Measurements from ENCODE around the gene CRMP1.
"Not testable (repeated sequence)": the region's sequence is repeated elsewhere in the genome, so short reads cannot be mapped to it uniquely, and the experiment has no call there.

CRMP1 gene

GRCh38 chr4:5852523-5853202 lies 40.2 kb downstream of the CRMP1 start:
- DNase-seq, result no peak

- DNase-seq, result no peak
Measured at GRCh38 chr4:5851637-5852301, 41.1 kb downstream of the CRMP1 start.

GRCh38 chr4:5845035-5845905 lies 47.6 kb downstream of the CRMP1 start:
- no peak for DNase-seq

DNA sequence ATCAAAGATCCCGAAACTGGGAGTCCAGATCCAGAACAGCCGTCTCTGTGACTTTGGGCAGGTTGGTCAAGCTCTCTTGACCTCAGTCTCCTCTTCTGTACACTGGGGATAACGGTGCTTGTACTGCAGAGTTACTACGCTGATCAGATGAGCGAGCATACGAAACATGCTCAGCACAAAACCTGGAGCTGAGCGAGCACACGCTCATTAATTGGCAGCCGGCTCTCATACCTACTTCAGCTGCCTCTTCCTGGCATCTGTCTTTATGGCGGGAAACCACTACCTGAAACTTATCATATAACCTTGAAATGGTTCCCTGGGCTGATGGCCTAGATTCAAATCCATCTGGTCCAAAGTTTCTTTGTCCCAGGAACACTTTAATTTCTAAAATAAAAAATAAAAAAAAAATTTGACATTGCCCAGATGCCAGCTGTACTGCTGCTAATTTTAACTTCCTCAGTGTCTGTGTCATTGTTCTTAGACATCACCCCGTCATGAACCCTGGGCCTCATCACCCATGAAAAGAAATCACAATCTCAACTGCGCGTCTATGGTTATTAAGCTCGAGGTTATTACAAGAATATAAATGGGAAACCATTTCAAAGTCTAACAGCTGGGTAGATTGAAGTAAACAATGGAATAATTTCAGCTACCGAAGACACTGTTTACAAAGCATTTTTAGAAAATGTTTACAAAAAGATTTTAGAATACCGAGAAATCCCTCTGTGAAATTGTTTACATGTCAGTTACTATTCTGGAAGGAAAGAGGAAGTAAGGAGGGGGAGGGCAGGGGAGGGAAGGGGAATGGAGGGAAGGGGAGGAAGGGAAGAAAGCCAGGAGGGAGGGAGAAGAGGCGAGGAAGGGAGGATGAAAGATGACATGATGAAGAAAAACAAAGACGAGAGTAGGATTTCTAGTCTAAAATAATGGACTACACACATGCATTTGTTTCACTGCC lies 49.0 kb downstream of the CRMP1 start:
- no peak for DNase-seq

GRCh38 chr4:5842456-5842855 lies 50.4 kb downstream of the CRMP1 start:
- DNase-seq, result no peak

- DNase-seq, result no peak
Measured at GRCh38 chr4:5839751-5840674, 52.9 kb downstream of the CRMP1 start.

GRCh38 chr4:5839332-5839731 lies 53.6 kb downstream of the CRMP1 start:
- DNase-seq, result no peak

- DNase-seq, result not testable (repeated sequence)
Measured at GRCh38 chr4:5837483-5837882, 55.4 kb downstream of the CRMP1 start.

DNA sequence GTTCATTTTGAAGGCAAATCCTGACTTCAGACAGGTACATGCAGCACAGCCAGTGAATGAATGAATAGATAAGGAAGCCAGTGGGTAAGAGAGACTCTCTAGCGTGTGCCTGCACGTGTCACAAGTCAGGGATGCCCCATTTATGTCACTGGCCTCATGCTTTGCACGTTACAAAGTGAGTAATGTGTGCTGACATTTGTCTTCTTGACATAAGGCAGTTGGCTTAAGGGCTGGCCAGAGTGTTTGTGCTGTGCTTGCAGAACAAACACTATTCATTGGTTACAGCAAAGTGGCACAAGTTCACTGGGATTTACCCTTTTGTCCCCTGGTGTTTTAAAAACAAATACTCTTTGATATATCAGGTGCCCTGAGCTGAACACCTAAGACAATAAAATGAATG lies 55.9 kb downstream of the CRMP1 start:
- no peak for DNase-seq

GRCh38 chr4:5828005-5828391 lies 64.9 kb downstream of the CRMP1 start:
- DNase-seq, result no peak

- DNase-seq, result no peak
Measured at GRCh38 chr4:5827108-5828004, 65.5 kb downstream of the CRMP1 start.

- no peak for DNase-seq
Measured at GRCh38 chr4:5826437-5827107, 66.3 kb downstream of the CRMP1 start.

DNA sequence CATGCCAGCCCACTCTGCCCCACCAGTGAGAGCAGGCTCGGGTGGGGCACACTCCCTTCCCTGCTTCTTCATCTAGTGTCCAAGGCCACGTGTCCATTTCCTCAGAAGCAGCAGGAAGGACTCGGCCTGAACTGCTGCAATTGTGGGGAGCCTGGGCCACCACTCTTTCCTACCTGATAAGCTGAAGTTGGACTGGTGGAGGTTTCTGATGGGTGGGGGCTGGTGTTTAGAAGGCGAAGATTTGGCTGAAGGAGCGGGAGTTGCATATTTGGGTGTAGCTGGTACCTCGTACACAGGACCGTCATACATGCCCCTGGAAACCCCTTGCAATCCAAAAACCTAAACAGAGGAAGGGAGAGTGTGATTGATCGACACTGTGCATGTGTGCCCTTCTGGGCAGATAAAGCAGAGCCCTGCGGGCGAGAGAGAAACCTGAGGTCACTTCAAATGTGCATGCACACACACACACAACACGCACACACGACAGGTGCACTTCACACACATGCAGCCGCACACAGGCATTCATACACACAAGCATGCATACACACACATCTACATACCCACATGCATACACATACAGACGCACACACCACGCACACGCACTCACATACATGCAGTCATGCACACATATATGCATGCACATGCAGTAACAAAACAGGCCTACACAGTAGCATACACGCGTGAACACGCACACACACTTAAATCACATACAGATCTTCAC lies 67.4 kb downstream of the CRMP1 start:
- no peak for DNase-seq

GRCh38 chr4:5824635-5825034 lies 68.3 kb downstream of the CRMP1 start:
- DNase-seq, result no peak

DNA sequence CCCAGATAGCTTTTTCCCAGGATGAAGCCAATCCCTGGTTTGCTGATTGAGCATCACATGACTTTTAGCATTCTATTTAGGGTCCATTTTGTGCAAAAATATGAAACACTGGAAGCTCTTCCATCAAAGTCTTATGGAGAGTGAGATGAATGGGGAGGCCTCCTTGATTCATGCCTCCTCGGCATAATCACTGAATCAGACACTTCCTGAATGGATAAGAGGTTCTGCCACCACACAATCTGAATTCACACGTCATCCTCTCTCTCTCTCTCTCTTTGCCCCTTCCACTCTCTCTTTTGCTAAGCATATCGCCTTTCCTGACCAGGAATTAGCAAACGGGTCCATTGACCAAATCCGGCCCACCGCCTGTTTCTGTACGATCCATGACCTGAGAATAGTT lies 68.7 kb downstream of the CRMP1 start:
- DNase-seq, result no peak

GRCh38 chr4:5823542-5824211 lies 69.2 kb downstream of the CRMP1 start:
- no peak for DNase-seq

DNA sequence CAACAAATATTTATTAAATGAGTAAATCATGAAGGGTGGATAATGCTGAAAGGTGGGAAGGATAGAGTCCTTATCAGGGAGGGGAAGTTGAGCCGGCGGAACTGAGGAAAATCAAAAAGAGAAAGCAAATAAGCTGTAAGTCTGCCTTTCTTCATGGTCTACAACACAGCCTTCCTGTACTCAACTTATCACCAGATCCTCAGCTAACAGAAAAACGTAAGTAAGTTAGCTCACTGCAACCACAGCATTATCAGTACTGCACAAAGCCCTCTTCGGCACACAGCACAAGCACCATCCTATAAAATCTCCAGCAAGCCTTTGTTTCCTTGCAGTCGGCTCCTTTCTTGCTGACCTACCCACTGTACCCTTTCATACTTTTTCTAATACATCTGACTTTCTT lies 70.3 kb downstream of the CRMP1 start:
- DNase-seq, result no peak

GRCh38 chr4:5821665-5822358 lies 71.1 kb downstream of the CRMP1 start:
- DNase-seq, result no peak

Measured in stimulated activated naive CD4-positive, alpha-beta T cell treated with Interleukin-2 at 50 U/mL for 16 hours (primary cell).